GM18873 (cell line): ENCODE data around the gene CDT1.

Experiments used
- ATAC-seq: cut with Tn5 transposase; IDR thresholded peaks from one replicate; pipeline ENCODE4 v1.9.1; 2021; ENCODE audit warnings: mild to moderate bottlenecking, moderate library complexity, moderate number of reproducible peaks; ENCODE audit not compliant: unreplicated experiment, low FRiP score

The CDT1 gene

DNA sequence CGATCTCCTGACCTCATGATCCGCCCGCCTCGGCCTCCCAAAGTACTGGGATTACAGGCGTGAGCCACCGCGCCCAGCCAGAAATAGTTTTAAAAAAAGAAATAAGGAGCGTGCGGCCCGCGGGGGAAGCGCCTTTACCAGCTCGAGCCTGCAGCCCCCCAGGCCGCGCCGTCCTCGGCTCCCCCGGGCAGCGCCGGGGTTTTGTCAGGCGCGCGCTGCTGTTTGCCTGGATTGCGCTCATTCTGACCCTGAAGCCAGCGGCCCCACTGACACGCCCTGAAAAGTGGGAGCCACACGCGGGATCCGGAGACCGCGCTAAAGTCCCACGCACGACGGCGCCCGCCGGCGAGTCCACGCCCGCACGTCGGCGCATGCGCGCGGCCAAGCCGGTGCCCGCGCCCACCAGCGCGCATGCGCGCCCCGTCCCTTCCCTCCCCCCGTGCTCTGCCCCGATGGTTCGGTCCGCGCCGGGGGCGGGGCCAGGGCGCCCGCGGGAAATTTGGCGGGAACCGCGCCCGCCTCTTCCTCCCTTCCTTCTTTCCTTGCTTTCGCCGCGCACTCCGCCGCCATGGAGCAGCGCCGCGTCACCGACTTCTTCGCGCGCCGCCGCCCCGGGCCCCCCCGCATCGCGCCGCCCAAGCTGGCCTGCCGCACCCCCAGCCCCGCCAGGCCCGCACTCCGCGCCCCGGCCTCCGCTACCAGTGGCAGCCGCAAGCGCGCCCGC, at the start of gene CDT1:
Gene CDT1, plus strand, starts transcription at position 526 of the 724 bp plus-strand sequence. Its CDS starts 43 bp downstream, at position 569.
- ATAC-seq: no peak

DNA sequence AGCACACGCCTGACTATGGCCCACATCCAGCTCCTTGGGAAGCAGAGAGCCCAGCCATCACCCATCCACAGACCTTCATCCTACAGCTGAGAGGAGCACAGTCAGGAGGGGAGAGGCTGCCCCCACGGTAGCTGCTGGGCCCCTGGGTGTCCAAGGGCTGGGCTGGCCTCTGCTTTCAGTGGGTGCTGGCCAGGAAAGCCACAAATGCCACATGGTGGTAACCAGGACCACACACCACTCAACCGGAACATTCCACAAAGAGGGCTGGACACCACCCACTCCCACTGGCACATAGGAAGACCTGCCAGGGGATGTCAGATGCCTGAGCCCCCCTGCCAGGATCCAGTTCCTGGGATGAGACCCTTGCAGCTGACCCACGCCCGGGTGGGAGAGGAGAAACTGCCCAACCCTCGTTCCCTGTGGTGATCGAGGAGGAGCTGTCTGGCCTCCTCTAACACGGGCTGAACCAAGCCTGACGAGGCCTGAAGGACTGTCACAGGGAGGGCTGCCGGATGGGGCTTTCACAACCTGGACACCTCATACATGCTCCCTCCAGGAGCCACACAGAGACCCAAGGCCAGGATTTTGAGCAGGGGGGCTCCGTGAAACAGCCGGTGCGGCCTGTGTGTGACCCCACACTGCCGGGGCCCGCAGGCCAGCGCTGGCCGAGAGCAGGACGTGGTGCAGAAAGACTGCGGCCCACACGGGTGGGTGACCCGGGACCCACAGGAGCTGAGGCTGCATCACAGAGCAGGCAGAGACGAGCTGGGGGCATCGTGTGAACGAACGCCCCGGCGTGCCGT, 49.3 kb upstream of the CDT1 start:
- ATAC-seq: no peak

DNA sequence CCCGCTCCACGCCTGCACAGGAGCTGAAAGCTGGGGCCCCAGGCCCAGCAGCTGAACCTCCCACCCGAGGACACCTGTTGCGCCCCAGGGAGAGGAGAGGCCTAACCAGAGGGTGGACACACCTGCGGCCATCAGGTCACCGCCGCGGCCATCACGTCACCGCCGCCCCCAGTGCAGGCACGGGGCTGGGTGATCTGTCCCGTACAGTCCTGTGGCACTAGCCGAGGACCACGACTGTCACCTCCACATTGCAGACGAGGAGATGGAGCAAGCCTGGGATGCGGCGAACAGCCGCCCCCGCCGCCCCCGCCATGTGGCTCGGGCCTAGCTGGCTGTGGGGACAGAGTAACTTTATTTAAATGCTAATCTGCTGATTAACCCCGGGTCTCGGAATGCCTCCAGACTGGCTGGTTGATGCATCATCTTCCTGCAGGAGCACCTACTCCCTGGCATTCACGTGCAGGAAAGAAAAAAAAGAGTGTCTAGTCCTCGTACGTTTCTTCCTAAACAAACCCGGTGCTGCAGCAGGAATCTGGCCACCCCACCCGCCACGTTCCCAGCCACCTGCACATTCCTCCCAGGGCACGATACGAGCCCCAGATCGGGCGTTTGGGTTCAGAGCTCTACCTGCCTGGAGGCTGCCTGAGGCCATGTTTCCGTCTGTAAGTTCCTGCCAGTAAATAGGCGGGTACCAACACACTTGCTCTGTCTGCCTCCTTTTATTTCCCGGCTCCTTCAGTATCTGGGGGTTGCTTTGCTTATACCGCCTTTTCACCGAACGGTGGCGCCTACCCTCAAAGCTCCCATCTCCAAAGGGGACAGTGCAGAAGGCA, 48.5 kb upstream of the CDT1 start:
- ATAC-seq: no peak

DNA sequence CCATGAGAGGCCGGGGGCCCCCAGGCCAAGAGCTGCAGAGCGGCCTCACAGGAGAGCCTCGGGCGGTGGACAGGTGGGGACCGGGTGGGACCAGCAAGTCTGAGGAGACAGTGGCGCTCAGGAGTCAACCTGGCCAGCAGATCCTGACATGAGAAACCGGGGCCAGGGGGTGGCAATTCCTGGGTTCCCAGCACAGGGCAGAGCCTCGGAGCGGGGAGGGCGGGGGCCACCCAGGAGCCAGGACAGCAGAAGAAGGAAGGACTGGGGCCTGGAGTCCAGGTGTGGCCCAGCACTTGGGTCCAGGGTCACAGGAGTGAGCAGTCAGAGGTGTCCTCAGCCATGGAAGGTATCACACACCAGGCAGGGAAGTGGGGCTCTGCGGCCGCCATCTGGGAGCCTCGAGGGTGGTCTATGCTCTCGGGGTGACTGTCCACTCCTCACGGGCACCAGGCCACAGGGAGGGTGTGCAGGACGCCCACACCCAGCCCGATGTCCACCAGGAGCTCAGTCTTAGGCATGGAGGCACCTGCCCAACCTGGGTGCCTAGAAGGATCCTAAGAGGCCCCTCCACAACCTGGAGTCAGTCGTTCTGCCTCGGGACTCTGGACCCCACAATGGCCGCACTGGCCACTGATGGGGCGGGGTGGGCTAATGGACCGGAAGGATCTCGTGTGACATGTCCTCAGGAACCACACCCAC, 47.7 kb upstream of the CDT1 start:
- ATAC-seq: no peak

DNA sequence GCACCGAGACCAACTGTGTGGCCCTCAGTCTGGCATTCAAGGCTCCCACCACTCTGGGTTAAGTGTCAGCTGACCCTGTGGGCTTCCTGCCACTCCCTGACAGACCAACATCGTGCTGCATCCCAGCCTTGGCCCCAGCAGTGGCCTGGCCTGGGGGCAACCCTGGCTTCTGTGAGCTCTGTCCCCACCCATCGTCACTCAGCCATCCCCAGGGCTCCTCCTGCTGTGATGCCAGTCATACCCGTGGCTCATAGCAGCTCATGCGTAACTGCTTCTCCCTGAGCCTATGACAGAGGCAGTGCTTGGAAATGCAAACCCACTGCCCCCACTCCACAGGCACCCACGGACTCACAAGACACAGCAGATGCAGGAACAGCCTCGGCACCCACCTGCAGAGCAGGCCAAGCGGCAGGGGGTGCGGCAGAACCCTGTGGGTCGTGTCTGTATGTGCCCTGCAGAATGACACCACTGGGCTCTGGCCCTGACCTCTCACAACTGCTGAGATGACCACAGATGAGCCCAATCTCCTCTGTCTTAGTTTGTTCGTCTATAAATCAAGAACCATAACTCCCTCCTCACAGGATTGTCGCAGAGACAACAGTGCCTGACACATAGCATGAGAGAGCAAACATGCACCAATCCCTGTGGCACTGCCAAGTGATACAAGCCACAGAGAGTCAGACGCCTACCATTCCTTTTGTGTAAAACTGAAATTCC, 45.2 kb upstream of the CDT1 start:
- ATAC-seq: no peak

DNA sequence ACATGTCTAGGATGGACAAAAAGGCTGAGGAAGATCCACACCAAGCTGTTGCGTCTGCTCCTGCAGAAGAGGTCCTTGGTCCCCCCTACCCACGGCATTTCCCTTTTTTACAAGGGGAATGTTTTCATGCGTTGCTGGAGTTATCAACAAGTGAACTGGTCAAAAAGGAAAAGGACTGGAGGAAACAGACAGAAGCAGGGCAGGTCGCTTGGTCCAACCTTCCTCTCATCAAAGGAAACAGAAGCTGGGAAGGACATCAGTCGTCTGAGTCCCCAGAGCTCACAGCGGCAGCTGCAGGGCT, 44.7 kb upstream of the CDT1 start:
- ATAC-seq: no peak

DNA sequence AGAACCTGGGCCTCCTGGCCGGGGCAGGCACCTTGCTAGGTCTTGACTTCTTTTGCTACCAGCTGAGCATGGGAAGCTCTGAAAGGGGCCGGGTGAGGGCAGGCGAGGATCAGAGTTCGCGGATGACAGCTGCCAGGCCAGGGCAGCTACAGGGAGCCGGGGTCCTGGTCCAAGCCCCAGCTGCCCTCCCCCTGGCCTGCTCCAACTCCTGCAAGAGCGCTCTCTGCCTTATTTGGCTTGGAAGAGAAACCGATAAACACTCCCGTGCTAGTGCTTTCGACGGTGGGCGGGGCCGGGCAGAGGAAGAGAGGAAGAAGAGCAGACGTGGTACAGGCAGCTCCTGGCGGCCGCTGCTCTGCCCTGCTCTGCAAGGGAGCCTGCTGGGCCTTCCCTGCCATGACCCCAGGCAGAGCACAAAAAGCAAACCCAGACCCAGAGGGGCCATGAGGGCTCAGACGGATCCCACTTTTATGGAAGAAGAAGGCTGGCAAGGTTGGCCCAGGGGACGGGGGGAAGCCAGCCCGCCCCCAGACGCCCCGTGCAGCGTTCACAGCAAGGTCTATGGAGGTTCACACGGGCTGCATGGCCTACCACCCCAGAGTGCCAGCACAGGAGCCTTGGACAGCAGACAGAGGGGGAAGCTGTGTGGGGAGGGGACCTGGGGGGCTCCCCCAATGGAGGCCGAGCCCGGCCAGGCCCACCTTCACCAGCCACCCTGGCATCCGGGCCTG, 44.2 kb upstream of the CDT1 start:
- no peak for ATAC-seq

DNA sequence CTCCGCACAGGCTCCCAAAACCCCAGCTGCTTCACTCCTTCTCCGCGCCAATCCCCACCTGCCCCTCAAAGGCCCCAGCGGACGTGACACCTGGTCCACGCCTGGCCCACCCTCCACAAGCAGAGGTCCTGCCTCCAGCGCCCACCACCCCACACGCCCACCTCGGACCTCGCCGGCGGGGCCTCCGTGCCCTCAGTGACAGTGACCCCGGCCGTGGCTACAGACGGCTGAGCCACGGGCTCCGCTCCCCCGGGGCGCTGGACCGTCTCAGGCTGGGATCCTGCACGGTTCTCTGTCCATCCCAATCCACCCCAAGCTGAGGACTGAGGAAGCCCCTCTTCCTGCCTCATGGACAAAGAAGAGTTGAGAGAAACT, 43.6 kb upstream of the CDT1 start:
- ATAC-seq: no peak

DNA sequence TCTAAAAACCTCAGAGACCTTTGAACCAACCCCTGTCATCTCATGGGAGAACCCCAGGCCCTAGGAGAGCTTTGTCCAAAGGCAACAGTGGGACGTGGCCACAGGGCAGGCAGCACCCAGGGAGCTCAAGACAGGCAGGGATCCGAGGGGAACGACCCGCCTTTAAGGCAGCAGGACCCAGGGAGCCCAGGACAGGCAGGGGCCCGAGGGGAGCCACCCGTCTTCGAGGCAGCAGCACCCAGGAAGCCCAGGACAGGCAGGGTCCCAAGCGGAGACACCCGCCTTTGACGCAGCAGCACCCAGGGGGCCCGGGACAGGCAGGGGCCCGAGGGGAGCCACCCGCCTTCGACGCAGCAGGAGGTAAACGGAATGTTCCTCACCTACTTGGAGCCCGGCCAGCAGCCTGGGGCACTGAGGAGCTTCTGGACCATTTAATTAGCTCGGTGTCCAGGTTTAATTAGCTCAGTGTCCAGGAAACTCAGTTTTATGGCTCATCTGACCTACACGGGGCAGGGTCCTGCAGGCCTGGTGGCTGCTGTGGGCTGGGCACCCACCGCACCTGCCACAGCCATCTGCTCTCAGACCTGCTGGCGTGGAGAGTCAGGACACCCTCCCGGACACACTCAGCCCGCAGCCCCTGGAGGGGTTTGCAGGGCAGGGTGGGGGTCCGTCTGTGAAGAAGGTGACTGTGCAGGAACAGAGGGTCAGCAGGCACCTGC, 43.0 kb upstream of the CDT1 start:
- no peak for ATAC-seq

DNA sequence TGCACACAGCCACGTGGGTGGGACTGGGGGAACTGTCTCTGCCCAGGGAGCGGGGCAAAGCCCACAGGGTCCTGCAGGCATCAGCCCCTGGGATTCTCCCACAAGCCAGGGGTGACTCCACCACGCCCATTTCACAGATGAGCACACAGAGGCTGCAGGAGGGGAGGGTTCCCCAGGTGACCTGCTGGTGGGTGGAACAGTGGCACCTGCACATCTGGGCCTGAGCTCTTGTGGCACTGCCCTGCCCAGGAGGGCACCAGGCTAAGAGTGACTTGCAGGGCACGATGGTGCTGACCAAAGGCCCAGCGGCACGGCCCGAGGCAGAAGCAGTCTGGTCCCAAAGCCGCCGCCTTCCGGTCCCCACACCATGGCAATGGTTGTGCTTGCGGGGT, 42.5 kb upstream of the CDT1 start:
- no peak for ATAC-seq

DNA sequence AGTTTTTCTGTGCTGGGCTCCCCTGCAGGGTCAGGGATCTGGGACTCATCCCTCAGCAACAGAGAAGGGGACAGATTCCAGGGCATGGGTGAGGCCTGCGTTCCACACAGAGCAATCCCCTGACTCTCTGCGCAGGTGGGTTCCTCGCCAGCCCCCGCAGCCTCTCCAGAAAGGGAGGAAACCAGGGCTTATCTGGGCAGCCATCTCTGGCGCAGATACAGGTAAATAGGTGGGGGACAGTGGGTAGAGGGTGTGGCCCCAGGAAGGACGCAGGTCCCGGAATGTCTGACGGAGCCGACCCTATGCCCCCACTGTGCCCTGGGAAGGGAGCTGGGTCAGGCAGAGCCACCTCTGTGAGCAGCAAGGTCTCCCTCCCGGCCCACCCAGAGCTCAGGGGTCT, 41.8 kb upstream of the CDT1 start:
- no peak for ATAC-seq

DNA sequence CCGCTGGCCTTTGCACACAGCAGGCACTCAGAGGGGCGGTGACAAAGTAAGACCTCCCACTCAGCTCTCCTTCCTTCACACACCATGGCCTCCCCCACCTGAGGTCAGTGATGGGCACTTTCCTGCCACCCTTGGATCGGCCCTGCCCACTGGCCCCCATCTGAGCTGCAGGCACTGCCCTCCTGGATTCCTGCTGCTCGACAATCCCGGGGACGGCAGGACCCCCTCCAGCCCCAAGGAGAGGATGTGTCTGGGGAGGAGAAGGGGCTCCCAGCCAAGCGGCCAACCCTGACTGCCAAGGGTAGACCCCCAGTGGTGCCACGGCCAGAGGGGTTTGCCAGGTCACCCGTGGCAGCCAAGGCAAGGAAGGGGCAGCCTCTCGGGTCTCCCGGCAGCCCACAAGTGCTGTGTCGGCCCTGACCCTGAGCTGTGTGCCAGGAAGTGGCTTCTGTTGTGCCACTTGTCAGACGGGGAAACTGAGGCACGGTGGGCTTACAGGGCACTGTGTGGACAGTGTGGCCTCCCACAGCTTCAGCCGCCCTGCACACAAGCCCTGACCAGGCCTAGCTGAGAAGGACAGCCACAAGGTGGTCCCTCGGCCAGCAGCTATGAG, 41.2 kb upstream of the CDT1 start:
- ATAC-seq: no peak

DNA sequence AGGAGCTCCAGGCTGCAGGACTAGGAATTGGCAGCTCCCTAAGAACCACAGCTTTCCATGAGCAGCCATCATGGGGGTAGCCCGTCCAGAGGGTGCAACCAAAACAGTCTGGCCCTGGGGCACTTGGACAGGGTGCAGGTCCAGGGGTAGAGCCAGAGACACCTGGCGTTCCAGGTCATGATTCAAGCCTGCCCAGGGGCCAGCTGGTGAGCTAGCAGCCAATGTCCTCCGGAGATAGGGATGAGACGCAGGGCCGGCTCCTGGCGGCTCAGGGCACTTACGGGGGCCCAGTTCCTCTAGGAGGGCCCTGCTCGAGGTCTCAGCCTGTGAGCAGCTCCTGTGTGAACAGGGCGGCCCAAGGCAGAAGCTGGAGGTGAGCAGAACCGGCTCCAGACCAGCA, 40.6 kb upstream of the CDT1 start:
- no peak for ATAC-seq

DNA sequence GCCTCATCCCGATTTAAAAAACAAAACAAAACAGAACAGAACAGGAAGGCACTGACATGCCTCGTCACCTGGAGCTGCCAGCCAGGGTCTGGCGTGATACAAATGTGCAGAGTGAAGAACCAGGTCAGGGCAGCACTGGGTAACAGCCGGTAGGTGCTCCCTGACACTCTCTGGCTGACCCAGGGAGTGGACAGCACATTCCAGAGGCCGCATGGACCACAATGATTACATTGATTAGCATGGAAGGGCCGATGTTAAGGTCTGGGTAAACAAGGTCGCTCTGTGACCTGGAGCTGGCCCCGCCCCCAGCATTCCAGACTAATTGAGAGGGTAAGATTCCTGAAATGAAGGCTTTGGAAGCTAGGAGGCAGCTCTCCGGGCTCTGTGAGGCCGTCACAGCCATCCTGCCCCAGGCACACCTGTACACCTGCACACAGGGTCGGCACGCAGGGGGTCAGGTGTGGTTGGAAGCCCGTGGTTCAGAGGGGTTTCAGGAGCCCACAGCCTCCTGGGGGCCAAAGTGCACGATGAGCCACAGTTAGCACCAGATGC, 40.0 kb upstream of the CDT1 start:
- ATAC-seq: no peak

DNA sequence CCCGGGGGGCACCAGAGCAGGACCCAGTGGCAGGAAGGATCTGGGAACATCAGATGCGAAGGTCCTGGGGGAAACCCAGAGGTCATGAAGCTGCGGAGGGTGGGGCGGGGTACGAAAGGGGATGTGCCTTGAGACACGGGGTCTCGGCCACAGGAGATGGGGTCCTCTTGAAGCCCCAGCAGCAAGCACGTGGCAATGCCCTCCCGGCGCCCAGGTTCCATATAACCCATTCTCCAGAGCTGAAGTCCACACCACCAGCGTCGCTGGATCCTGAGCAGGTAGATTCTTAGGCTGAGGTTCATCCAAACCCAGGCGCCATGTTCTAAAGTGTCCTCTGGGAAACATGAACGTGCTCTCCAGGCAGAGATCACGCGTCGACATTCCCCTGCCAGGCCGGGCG, 39.5 kb upstream of the CDT1 start:
- no peak for ATAC-seq

DNA sequence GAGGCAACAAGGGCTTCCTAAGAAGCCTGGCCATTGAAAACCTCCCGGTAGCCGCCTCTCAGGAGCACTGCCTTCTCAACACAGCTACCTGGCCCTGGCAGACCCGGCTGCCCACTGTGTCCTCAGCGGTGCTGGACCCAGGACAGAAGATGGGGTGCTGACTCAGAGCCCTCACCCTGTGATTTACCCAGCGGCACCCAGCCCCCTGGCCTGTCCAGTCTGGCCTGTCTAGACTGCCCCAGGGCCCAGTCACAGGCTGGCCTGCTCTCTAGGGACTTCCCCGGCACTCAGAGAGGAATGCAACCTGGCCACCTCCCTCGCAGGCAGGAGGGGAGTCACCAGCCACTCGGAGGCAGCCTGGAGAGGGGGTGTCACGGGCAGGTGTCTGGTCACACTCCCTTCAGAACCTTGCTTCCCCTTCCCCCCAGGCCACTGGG, 38.7 kb upstream of the CDT1 start:
- ATAC-seq: no peak

DNA sequence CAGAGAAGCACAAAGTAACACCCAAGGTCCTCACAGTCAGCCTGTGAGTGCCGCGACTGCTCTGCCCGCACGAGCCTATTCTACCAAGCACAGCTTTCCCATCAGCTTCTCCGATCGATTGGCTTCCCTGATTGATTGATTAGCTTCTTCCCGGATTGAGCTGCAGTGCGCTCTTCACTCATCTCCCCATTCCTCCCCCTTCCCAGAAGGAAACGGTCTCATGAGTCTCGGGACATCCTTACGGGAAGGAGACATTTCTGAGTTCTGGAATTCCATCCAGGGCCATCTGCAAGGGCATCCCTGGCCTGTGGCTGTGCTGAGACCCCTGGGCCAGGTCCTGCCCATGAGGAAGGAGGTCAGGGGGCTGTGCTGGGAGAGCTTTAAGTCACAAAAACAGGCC, 36.6 kb upstream of the CDT1 start:
- ATAC-seq: no peak

DNA sequence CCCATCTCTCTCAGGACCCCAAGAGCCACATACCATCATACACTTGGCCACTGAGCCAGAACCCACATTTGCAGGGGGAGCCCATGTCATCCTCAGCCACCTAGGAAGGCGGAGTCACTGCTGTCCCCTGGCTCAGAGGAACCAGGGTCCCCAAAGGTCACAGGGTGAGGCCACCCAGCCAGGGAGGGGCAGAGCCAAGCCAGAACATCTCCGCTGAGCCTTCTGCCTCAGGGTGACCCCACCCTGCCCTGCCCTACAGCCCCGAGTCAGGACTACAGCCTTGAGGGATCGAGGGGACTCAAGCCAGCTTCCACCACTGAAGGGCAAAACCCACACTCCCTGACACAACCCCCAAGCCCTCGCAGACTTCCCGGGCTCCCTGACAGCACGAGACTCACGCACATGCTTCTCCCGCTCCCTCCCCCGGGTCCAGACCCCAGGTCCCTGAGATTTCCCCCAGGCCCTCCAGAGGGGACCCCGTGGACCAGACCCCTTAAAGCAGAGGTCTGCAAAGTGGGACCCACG, 36.0 kb upstream of the CDT1 start:
- no peak for ATAC-seq
